Midbrain (tissue), 1 donor: Measurements from ENCODE around the gene POLDIP3.
A peak's percentile ranks its signal among the peaks of the same experiment; 100 is the strongest.

Experiments
- DNase-seq: peaks from one replicate; lab custom pipeline; 2025; lab: John Stamatoyannopoulos, UW

The POLDIP3 gene

GRCh38 chr22:42614312-42615091 is at the start of gene POLDIP3:
POLDIP3 (minus strand) TSS chr22:42614883; CDS start chr22:42614857, 26 bp downstream.
- peak; percentile 99 for DNase-seq

- DNase-seq, result peak; percentile 81
Observed at GRCh38 chr22:42661985-42662831, 47.5 kb upstream of the POLDIP3 start.

GRCh38 chr22:42656578-42656977 is 41.9 kb upstream of the POLDIP3 start:
- DNase-seq, result no peak

- DNase-seq, result no peak
Observed at GRCh38 chr22:42655693-42656092, 41.0 kb upstream of the POLDIP3 start.

- no peak for DNase-seq
Observed at GRCh38 chr22:42654436-42655073, 39.9 kb upstream of the POLDIP3 start.

GRCh38 chr22:42653999-42654398 is 39.3 kb upstream of the POLDIP3 start:
- DNase-seq, result no peak

GRCh38 chr22:42651134-42651533 is 36.5 kb upstream of the POLDIP3 start:
- DNase-seq, result no peak

GRCh38 chr22:42649246-42650099 is 34.8 kb upstream of the POLDIP3 start, which contains the start of gene CYB5R3:
CYB5R3 (minus strand) TSS chr22:42649392; CDS start chr22:42649315, 77 bp downstream.
- DNase-seq, result peak; percentile 73

GRCh38 chr22:42648368-42649245 is 33.9 kb upstream of the POLDIP3 start:
- peak; percentile 47 for DNase-seq

GRCh38 chr22:42648017-42648367 is 33.3 kb upstream of the POLDIP3 start:
- no peak for DNase-seq

GRCh38 chr22:42646569-42647525 is 32.2 kb upstream of the POLDIP3 start:
- DNase-seq, result no peak

- DNase-seq, result no peak
Observed at GRCh38 chr22:42645938-42646568, 31.4 kb upstream of the POLDIP3 start.

GRCh38 chr22:42645341-42645937 is 30.8 kb upstream of the POLDIP3 start:
- DNase-seq, result peak; percentile 44

- DNase-seq, result no peak
Observed at GRCh38 chr22:42644422-42645340, 30.0 kb upstream of the POLDIP3 start.

- no peak for DNase-seq
Observed at GRCh38 chr22:42643634-42644421, 29.1 kb upstream of the POLDIP3 start.

GRCh38 chr22:42642806-42643633 is 28.3 kb upstream of the POLDIP3 start:
- no peak for DNase-seq
